NCI-H226 (cell line): ENCODE results near the gene AJM1.
"Not testable (repeated sequence)": the region's sequence is repeated elsewhere in the genome, so short reads cannot be mapped to it uniquely, and the experiment has no call there.

Source experiments
- DNase-seq: peaks from one replicate; pipeline ENCODE4 v3.0.0-alpha.2; 2015

Gene AJM1

DNA sequence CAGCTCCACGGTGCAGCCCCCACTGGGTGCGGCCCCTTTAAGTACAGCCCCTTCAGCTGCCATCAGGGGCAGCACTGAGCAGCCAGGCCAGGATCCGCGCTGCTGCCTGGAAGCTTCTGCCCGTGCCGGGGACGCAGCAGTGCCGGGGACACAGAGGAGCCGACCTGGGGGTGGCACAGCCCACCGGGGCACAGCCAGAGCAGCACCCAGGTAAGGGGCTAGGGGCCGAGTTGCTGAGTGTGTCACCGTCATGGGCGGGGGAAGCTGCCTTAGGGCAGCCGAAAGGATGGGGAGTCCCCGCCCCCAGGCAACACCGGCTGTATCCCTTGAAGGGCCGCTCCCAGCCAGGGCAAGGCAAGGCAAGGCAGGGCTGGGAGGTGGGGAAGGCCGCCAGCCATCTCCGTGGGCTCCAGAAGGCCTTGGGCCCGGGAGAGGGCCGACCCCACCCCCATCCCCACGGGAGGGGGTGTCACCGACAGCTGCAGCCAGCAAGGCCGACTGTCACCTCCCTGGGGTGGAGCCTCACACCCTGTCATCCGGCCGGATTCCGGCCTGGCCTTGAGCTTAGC, at the start of gene AJM1:
Gene AJM1, plus strand, starts transcription at position 99 of the 569 bp plus-strand sequence. CDS start 1,937 bp downstream, outside the sequence.
- peak; percentile 58 for DNase-seq

DNA sequence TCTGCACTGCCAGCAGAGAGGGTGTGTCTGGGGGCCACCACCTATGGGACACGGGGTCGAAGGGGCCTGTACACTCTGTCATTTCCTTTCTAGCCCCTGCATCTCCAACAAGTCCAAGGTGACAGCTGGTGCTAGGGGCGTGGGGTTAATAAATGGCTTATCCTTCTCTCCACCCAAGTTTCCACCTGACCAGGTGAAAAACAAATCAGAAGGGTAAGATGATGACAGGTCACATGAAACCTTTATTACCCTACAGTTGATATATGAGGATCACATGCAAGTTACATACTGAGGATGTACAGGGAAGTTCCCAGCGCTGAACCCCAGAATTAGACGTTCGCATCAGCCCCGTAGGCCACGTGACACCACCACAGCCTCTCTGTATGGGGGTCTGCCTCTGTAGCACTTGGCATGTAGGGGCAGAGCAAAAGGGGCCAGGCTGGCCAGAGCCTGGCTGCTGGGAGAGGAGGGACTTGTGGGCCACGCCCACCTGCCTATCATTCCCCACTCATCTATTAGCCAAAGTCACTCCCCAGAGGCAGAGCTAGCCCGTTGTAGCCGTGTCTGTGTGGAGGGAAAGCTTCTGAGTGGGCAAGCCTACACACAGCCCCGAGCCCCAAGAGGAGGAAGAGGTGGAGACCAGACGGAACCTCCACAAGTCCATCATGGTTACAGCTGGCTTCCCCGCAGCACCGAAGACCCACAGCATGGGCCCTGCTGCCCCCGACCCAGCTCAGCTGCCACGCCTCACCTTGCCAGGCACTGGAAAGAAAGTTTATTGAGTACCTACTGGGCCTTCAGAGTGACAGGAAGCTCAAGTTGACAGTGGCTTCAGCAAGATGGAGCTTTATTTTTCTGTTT, 49.0 kb upstream of the AJM1 start:
- DNase-seq: no peak

DNA sequence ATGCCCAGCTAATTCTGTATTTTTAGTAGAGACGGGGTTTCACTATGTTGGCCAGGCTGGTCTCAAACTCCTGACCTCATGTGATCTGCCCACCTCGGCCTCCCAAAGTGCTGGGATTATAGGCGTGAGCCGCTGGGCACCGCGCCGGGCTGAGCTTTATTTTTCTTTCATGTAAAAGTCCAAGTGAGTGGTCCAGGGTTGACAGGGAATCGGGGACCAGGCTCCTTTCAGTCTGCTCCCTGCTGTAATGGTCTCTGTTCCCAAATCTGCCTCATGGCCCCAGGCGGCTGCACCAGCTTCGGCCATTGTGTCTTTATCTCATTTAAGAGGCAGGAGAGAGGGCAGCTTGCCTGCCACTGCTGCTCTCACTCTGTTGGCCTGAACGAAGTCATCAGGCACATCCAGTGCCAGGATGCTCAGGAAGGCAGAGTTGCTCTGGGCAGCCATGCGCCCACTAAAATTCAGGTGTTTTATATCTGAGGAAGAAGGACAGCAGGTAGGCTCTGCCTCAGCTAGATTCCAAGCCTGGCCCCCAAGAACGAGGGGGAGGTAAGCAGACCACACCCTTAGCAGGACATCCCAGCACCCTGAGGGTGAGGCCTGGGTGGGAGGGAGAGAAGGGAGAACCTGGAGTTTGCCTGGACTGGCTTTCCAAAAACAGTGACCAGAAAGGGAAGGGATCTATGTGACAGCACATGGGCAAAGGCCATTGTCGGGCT, 47.8 kb upstream of the AJM1 start:
- DNase-seq: no peak

DNA sequence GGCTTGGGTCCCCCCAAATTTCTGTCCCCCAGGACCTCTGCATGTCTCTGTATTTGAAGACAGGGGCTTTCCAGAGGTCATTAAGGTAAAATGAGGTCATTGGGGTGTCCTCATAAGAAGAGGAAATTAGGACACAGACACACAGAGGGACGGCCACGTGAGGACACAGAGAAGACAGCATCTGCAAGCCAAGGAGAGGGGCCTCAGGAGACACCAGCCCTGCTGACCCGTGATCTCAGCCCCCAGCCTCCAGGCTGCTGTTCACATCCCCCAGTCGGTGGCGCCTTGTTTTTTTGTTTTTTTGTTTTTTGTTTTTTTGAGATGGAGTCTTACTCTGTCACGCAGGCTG, 47.3 kb upstream of the AJM1 start:
- no peak for DNase-seq

DNA sequence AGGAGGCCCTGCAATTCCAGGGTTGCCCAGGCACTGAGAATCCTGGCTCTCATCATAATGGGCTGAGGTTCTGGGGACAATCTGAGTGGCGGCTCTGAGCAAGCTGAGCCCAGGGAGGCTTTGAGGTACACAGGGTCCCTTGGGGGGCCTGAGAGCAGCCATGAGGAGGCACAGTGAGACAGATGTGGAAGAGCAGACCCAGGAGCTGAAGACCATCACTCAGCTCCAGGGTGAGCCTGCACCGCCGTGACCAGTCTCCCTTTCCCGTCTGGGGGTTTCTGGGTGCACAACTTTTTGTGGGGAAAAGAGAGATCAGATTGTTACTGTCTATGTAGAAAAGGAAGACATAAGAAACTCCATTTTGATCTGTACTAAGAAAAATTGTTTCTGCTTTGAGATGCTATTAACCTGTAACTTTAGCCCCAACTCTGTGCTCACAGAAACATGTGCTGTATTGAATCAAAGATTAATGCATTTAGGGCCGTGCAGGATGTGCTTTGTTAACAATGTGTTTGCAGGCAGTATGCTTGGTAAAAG, 46.0 kb upstream of the AJM1 start, which contains the start of gene CCDC183:
Gene CCDC183, plus strand, starts transcription at position 101 of the 537 bp plus-strand sequence. Its CDS starts 60 bp downstream, at position 161.
- DNase-seq: no peak

DNA sequence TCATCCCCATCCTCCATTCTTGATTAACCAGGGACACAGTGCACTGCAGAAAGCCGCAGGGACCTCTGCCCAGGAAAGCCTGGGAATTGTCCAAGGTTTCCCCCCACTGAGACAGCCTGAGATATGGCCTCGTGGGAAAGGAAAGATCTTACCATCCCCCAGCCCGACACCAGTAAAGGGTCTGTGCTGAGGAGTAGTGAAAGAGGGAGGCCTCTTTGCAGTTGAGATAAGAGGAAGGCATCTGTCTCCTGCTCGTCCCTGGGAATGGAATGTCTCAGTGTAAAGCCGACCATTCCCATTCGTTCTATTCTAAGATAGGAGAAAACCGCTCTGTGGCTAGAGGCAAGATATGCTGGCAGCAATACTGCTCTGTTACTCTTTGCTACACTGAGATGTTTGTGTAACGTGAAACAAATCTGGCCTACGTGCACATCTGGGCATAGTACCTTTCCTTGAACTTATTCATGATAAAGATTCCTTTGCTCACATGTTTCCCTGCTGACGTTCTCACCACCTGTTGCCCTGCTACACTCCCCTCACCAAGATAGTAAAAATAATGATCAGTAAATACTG, 45.4 kb upstream of the AJM1 start:
- DNase-seq: peak; percentile 90

DNA sequence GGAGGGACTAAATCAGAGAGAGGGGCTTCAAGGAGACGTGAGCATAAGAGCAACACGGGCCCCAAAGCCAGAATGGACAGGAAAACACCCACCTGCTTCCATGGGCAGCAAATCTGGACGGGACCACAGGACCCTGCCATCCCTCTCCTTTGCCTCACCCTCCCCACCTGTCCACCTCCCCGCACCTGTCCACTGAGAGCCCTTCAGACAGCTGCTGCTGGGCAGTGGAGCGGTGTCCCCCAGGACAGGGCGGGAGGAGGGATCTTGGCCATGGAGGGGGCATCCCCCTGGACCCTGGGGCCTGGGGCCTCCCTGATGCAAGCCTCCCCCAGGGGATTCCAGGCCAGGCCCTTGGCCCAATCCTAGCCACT, 43.6 kb upstream of the AJM1 start:
- DNase-seq: no peak

DNA sequence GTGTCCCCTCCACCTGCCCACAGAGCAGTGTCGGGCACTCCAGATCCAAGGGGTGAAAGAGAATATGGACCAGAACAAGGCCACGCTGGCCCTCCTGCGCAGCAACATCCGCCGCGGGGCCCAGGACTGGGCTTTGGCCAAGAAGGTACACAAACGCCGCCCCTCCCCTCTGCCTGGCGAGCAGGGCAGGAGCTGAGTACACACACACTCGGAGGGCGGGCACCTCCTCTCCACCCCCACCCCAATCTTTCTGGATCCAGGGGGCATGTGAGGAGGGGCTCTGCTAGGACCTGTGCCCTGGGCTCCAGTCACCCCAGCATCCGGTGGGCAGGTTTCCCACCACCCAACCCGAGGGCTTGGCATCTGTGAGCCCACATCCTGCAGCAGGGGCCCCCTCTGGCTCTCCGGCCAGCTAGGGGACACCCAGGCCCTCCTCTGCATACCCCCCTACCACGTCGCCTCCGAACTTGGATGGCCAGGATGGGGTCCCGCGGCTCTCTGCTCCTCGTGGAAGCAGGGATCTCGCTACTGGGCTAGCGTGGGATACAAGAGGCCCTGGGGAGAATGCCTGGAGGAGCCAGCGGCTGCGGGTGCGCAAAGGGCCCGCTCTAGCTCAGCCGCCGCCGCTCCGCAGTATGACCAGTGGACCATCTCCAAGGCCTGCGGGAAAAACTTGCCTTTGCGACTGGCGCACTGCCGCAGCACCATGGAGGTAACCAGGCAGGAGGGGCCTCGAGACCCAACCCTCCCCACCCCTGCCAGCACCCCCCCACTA, 43.0 kb upstream of the AJM1 start:
- no peak for DNase-seq

DNA sequence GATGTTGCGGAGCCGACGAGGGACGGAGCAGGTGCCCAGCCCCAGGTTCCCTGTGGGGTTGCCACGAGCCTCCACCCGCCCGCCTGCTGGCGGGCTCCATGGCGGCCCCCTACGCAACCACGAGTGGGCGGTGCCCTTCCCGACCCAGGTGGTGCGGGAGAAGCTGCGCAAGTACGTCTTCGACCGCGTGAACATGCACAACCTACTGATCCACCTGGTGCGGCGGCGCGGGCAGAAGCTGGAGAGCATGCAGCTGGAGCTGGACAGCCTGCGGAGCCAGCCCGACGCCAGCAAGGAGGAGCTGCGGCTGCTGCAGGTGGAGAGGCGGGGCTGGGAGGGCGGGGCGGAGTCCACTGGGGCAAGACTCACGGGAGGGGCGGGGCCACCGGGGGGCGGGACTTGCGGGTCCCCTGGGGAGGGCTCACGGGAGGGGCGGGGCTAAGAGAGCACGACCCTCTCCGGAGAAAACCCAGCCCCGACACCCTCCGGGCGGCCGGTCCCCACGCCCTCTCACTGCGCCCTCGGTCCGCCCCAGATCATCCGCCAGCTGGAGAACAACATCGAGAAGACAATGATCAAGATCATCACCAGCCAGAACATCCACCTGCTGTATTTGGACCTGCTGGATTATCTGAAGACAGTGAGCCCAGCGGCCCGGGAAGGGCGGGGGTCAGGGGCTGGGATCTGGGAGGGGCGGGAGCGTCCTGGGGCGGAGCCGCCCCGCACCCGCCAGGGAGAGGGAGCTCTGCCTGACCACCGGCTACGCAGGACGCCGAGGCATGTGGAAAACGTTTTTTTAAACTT, 42.2 kb upstream of the AJM1 start:
- peak; percentile 73 for DNase-seq

DNA sequence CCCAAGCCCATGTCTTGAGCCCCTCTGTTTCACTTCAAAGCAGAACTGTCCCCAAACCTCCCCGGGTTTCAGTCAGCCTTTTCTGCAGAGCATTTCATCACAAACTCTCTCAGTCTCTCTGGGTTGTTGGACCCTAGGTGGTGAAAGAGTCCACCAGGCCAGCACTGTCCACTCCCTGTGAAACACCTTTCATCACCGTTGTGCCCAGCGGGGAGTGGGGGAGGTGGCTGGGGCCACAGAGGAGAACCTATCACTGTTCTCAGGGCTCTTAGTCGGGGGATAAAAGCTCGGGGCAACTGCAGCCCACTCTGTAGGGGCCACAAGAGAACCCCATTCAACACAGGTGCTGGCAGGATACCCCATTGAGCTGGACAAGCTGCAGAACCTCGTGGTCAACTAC, 40.0 kb upstream of the AJM1 start:
- DNase-seq: no peak

DNA sequence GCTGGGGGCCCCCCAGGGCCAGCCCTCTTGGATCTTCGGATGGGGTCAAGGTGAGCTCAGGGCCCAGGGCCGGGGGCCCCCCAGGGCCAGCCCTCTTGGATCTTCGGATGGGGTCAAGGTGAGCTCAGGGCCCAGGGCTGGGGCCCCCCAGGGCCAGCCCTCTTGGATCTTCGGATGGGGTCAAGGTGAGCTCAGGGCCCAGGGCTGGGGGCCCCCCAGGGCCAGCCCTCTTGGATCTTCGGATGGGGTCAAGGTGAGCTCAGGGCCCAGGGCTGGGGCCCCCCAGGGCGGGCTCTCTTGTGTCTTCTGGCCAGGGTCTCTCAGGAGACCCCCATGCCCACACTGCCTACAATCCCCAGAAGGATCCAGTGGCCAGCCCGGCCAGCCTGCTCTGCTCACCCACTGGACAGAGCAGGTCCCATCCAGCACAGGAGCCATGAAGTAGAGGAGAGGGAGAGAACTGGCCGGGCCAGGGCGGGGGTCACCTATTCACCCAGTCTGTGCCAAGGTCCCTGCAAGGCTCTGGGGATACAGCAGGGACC, 39.2 kb upstream of the AJM1 start:
- not testable (repeated sequence) for DNase-seq

DNA sequence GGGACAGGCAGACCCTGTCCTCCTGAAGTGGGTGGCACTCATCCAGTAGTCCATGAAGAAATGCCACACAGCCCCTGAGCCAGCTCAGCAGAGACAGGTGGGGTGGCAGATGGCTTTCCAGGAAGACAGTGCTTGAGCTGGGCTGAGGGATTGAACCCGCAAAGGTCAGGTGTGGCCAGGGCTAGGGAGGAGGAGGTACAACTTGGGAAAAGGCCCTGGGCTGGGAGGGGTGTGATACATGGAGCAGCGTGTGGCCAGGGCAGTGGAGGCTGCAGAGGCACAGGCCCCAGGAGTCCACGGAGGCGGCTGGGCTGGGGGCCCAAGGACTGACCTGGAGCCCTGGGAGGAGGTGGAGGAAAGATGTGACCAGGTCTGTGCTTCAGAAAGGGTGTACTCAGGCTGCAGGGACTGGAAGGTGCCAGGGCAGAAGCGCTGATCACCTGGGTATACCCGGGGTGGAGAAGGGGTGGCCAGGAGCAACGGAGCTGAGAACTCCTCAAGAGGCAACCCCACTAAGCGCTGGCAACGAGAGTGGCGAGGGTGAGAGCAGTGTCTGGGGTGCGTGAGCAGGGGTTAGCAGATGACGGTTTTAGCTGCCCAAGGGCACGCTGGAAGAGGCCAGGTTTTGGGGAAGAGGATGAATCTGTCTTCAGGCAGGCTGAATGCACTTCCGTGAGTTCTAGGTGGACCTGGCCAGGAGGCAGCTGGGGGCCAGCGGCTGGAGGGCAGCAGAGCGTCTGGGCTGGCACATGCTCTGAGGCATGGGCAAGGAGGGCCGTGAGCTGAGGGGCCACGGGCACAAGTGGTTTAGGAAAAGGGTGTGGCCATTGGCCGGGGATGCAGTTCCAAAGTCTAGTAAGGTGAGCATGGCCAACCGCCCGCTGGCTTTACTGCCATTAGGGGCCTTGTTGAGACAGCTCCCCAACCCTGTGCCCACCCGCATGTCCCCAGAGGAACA, 38.4 kb upstream of the AJM1 start:
- DNase-seq: no peak

DNA sequence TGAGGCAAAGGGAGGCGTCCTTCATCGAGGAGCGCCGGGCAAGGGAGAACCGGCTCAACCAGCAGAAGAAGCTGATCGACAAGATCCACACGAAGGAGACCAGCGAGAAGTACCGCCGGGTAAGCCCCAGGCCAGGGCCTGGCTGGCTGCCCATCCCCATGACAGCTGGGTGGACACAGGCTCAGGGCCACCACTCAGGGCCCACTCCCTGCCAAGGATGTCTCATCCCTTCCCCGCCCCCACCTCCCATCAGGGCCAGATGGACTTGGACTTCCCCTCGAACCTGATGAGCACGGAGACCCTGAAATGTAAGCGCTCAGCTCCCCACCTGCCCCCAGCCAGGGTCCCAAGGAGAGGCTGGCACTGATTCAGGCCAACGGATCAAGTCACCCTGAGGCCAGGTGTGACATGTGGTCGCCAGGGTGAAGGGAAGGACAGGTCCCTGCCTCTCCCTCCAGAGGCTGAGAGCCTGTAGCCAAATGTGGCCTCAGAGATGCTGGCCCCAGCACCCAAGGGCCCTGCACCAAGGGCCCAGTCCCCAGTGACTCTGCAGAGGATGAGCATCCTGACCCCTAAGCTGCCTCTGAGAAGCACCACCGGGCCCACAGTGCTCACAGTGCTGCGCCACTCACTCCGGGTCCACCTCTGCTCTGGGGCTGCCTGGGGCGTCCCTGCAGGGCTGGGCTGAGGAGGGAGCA, 37.6 kb upstream of the AJM1 start:
- no peak for DNase-seq

DNA sequence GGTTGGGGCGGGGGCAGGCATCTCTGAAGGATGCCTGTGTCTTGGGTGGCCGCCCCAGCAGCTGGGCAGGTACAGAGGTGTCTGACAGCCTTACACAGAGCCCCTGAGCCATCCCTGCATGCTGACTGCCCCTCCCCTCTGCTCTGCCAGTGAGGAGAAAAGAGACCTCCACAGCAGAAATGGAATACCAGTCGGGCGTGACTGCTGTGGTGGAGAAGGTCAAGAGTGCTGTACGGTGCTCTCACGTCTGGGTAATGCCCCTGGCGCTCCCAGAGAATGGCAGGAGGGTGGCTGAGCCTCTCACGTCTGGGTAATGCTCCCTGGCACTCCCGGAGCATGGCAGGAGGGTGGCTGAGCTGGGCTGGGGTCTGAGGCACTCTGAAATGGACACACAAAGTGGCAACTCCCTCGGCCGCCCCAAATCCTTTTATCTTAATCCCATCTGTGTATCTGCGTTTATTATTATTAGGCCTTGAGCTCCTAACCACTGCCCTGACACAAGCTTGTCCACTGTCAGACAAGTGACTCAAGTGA, 37.0 kb upstream of the AJM1 start:
- DNase-seq: no peak

DNA sequence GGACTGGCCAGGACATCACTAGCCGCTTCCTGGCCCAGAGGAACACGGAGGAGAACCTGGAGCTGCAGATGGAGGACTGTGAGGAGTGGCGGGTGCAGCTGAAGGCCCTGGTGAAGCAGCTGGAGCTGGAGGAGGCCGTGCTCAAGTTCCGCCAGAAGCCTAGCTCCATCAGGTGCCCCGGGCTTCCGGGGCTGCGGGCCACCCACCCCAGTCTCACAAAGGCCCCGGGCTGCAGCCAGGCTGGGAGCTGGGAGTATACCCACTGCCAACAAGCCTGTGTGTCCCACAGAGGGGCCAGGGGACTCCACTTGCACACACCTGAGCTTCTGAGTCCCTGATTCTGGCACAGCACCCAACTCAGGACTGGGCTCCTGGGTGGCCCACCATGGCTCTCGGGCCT, 36.2 kb upstream of the AJM1 start:
- DNase-seq: no peak

DNA sequence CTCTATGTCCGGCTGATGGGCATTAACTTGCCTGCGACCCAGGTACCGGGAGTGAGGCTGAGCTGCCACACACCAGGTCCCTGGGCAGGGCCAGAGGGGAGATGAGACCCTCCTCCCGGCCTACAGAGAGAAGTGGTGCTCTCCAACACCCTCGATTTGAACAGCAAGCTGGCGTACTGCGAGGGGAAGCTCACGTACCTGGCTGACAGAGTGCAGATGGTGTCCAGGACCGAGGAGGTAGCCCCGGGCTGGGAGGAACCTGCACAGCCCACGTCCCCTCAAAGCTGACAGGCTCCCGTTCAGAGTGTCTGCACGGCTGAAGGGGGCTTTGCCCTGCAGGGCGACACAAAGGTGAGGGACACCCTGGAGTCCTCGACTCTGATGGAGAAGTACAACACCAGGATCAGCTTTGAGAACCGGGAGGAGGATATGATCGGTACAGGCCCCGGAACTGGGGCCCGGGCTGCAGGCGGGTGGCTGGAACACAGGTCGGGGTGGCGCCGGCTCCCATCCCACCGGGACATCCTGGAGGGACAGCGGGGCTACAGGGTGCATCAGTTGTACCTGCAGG, 35.6 kb upstream of the AJM1 start:
- no peak for DNase-seq

DNA sequence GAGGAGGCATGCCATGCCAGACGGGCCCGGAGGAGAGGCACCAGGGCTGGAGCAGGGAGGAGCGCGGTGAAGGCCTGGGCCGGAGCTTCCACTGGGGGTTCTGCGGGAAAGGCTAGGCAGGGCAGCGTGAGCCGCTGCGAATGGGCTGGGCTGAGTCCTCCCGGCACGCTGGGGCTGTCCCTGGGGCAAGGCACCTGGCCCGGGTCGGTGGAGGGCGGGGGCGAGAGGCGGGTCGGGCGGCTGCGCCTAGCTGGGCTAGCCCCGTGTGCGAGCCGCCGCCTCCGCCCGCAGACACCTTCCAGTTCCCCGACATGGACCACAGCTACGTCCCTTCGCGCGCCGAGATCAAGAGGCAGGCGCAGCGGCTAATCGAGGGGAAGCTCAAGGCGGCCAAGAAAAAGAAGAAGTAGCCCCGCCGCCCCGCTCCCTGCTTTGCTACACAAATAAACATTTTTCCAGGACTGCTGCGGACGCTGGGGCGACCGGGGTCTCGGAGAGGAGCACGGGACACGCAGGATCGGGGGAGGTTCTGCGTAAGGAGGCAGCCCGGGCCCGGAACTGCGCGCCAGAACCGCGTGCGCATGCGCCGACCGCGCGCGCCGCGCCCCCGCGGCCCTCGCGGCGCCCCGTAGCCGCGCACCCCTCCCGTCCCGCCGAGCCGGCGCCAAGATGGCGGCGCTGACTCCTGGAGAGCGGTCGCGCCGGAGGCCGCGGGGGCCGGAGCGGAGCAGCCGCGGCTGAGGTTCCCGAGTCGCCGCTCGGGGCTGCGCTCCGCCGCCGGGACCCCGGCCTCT, 34.8 kb upstream of the AJM1 start, which contains the start of gene RABL6:
Gene RABL6, plus strand, starts transcription at position 668 of the 794 bp plus-strand sequence. CDS start 249 bp downstream, outside the sequence.
- peak; percentile 70 for DNase-seq
